ENCODE results near the gene NPC2. TPM values are rescaled to one million over a fixed set of nuclear protein-coding genes. Genes with fewer than 3 reads are reported as not detected.
"Not testable (repeated sequence)": the region's sequence is repeated elsewhere in the genome, so short reads cannot be mapped to it uniquely, and the experiment has no call there.

The NPC2 gene
- total RNA-seq, 1 donor = 266 TPM

DNA sequence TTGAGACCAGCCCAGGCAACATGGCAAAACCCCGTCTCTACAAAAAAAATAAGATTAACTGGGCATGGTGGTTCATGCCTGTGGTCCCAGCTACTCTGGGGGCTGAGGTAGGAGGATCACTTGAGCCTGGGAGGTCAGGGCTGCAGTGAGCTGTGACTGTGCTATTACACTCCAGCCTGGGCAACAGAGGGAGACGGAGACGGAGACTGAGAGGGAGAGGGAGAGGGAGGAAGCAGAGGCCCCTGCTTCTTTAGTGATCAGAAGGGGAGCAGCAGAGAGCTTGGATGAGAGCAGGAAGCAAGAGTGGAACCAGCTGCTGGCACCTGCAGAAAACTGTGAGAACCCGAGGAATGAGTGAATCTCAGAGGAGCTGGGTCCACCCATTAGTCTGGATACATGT lies 46.4 kb upstream of the NPC2 start:
- H4K20me1 ChIP-seq (ENCODE audit: insufficient read depth, low read length) = no peaks in the 10 kb centered on the region
- H3K27ac ChIP-seq (ENCODE audit: low read depth, low read length) = no peak overlapping the region
- no peak for TF ChIP-seq CTCF (IDR thresholded peaks at IDR 0.05; ENCODE audit: extremely low read depth, low read depth, low read length)
- H3K36me3 ChIP-seq (ENCODE audit: insufficient read depth, low read length) = peaks cover 81% of the 10 kb centered on the region
- H3K9me3 ChIP-seq (ENCODE audit: low read depth, low read length) = no peaks in the 10 kb centered on the region
- no peak for DNase-seq (ENCODE audit: insufficient read length, low spot score, missing footprints)
- H3K4me1 ChIP-seq (ENCODE audit: insufficient read depth, low read length) = no peaks in the 10 kb centered on the region
- peaks cover 4% of the 10 kb centered on the region for H3K79me2 ChIP-seq (ENCODE audit: insufficient read depth, low read length)
- H2AFZ ChIP-seq (ENCODE audit: low read length) = no peak overlapping the region
- no peak overlapping the region for H3K4me2 ChIP-seq (ENCODE audit: insufficient read depth, low read length)
- H3K4me3 ChIP-seq (ENCODE audit: insufficient read depth, low read length) = no peak overlapping the region
- no peaks in the 10 kb centered on the region for H3K27me3 ChIP-seq (ENCODE audit: insufficient read depth, low read length)

- Histone ChIP-seq H2AFZ (ENCODE audit: low read length) (no peak overlapping the region), H3K27me3 (ENCODE audit: insufficient read depth, low read length) (no peaks in the 10 kb centered on the region), H3K4me2 (ENCODE audit: insufficient read depth, low read length) (no peak overlapping the region), H4K20me1 (ENCODE audit: insufficient read depth, low read length) (no peaks in the 10 kb centered on the region), H3K36me3 (ENCODE audit: insufficient read depth, low read length) (peaks cover 81% of the 10 kb centered on the region), H3K27ac (ENCODE audit: low read depth, low read length) (no peak overlapping the region), H3K79me2 (ENCODE audit: insufficient read depth, low read length) (peaks cover 4% of the 10 kb centered on the region), H3K9me3 (ENCODE audit: low read depth, low read length) (no peaks in the 10 kb centered on the region), H3K4me1 (ENCODE audit: insufficient read depth, low read length) (no peaks in the 10 kb centered on the region), H3K4me3 (ENCODE audit: insufficient read depth, low read length) (no peak overlapping the region)
- TF ChIP-seq CTCF (IDR thresholded peaks at IDR 0.05; ENCODE audit: extremely low read depth, low read depth, low read length) = no peak
- peak; percentile 69 for DNase-seq (ENCODE audit: insufficient read length, low spot score, missing footprints)
These were observed 45.6 kb upstream of the NPC2 start for GRCh38 chr14:74538411-74539391.

GRCh38 chr14:74536336-74536735 lies 43.2 kb upstream of the NPC2 start:
- H3K4me3 ChIP-seq (ENCODE audit: insufficient read depth, low read length); H3K9me3 ChIP-seq (ENCODE audit: low read depth, low read length); H3K27ac ChIP-seq (ENCODE audit: low read depth, low read length); DNase-seq (ENCODE audit: insufficient read length, low spot score, missing footprints); H3K79me2 ChIP-seq (ENCODE audit: insufficient read depth, low read length); H4K20me1 ChIP-seq (ENCODE audit: insufficient read depth, low read length); H3K4me2 ChIP-seq (ENCODE audit: insufficient read depth, low read length); H3K27me3 ChIP-seq (ENCODE audit: insufficient read depth, low read length); H3K4me1 ChIP-seq (ENCODE audit: insufficient read depth, low read length); H2AFZ ChIP-seq (ENCODE audit: low read length): not testable (repeated sequence)
- H3K36me3 ChIP-seq (ENCODE audit: insufficient read depth, low read length) = peaks cover 88% of the 10 kb centered on the region

DNA sequence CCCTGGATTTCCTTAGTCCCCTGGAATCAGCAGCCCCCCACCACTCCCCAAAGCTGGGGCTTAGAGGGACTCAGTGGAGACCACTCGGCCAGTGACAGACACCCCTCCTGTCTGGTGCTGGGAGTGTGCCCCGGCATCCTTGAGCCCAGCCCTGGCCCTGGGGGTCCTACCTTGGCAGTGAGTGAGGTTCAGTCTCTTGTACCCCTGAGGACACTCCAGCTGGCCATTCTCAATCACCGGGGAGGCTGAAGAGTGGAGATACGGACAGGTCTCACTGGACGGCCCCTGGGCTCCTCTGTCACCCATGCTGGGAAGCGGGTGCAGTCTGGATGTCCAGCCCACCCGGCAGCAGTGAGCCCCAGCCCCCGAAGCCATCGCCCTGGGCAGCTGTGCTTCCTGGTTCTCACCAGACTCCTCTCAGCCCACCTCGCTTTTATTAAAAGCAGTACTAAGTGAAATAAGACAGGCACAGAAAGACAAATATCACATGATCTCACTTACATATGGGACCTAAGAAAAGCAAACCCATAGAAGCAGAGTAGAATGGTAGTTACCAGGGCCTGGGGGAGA lies 42.7 kb upstream of the NPC2 start:
- Histone ChIP-seq H3K4me3 (ENCODE audit: insufficient read depth, low read length) (no peak overlapping the region), H3K4me1 (ENCODE audit: insufficient read depth, low read length) (no peaks in the 10 kb centered on the region), H3K79me2 (ENCODE audit: insufficient read depth, low read length) (peaks cover 2% of the 10 kb centered on the region), H3K9me3 (ENCODE audit: low read depth, low read length) (no peaks in the 10 kb centered on the region), H3K36me3 (ENCODE audit: insufficient read depth, low read length) (peaks cover 86% of the 10 kb centered on the region), H3K27ac (ENCODE audit: low read depth, low read length) (peak overlapping the region; percentile 28), H4K20me1 (ENCODE audit: insufficient read depth, low read length) (peaks cover 5% of the 10 kb centered on the region), H3K4me2 (ENCODE audit: insufficient read depth, low read length) (no peak overlapping the region), H3K27me3 (ENCODE audit: insufficient read depth, low read length) (no peaks in the 10 kb centered on the region), H2AFZ (ENCODE audit: low read length) (no peak overlapping the region)
- no peak for TF ChIP-seq CTCF (IDR thresholded peaks at IDR 0.05; ENCODE audit: extremely low read depth, low read depth, low read length)
- peak; percentile 44 for DNase-seq (ENCODE audit: insufficient read length, low spot score, missing footprints)

Data from osteoblast (primary cell).